Esophagus muscularis mucosa (tissue), 4 donors: Measurements from ENCODE around the gene DCLK2. TPM values are rescaled to one million over a fixed set of nuclear protein-coding genes. Genes with fewer than 3 reads are reported as not detected.
A peak's percentile ranks its signal among the peaks of the same experiment; 100 is the strongest.

Experiments
- DNase-seq: peaks from one replicate; pipeline ENCODE4 v3.0.0-alpha.2; 2017; ENCODE audit errors: extremely low spot score
- H3K27ac ChIP-seq, 4 donors: fragments of 200-600 bp; sonication (generic); replicated peaks in 1 of 4; 1 replicate in 3 of 4; 2 replicates in 1 of 4; pipeline ENCODE4 v1.5.1; 2016 to 2019; ENCODE audit warnings: mild to moderate bottlenecking in 1 of 4
- H3K27me3 ChIP-seq, 4 donors: fragments of 200-600 bp; sonication (generic); one replicate each; pipeline versions ENCODE4 v1.5.1 to v1.6.0; 2016 to 2019
- H3K36me3 ChIP-seq, 4 donors: fragments of 200-600 bp; sonication (generic); one replicate each; pipeline ENCODE4 v1.5.1; 2016 to 2019
- H3K4me1 ChIP-seq, 4 donors: fragments of 200-600 bp; sonication (generic); one replicate each; pipeline ENCODE4 v1.5.1; 2016 to 2019
- H3K4me3 ChIP-seq, 4 donors: fragments of 200-600 bp; sonication (generic); 1 replicate in 2 of 4; 2 replicates in 2 of 4; pipeline ENCODE4 v1.5.1; 2016 to 2019; ENCODE audit warnings: mild to moderate bottlenecking in 4 of 4, moderate library complexity in 1 of 4
- H3K9me3 ChIP-seq, 4 donors: fragments of 200-600 bp; sonication (generic); 1 replicate in 3 of 4; 2 replicates in 1 of 4; pipeline ENCODE4 v1.5.1; 2016 to 2019
- CTCF ChIP-seq, 3 experiments: fragments of 200-600 bp in 2 of 3; fragments of 450-650 bp in 1 of 3; sonication (generic) in 2 of 3; IDR thresholded peaks; one replicate each; pipeline ENCODE4 v1.5.1; 2017 to 2019; ENCODE audit warnings: antibody characterized with exemption in 3 of 3, mild to moderate bottlenecking in 2 of 3, moderate library complexity in 1 of 3
- EP300 ChIP-seq: sonication (generic); formaldehyde crosslinking; IDR thresholded peaks from one replicate; pipeline ENCODE4 v1.6.1; 2017; ENCODE audit warnings: antibody characterized with exemption
- POLR2A ChIP-seq: fragments of 450-650 bp; IDR thresholded peaks from one replicate; pipeline ENCODE4 v1.6.1; 2017; ENCODE audit warnings: antibody characterized with exemption, moderate library complexity, mild to moderate bottlenecking, low read depth
- POLR2AphosphoS5 ChIP-seq, 2 donors: sonication (generic); formaldehyde crosslinking; IDR thresholded peaks; one replicate each; pipeline ENCODE4 v1.6.1; 2017; ENCODE audit warnings: antibody characterized with exemption in 2 of 2
- WGBS: methylation state at CpG from one replicate; pipeline ENCODE4 v1.1.5; 2018; 5-methylcytosine and 5-hydroxymethylcytosine counted together
- intact Hi-C: fragments of 100-400 bp; cut with DNase I; formaldehyde crosslinking; loops from one replicate; pipeline ENCODE4 v1.15.1; 2023
- total RNA-seq, 4 donors: library from RNA; depleted of rRNA; stranded (reverse); fragments of >200 nt; gene quantifications; one replicate each; pipeline versions ENCODE4 v1.1.0 to v1.2.1, GENCODE V29; 2016

The DCLK2 gene
- 10 to 100 TPM; 15.4 to 29.3 (median 19.3) TPM for total RNA-seq

- TF ChIP-seq CTCF (IDR thresholded peaks at IDR 0.05): no peak
- peak; percentile 60 to 79 for TF ChIP-seq POLR2AphosphoS5 (IDR thresholded peaks at IDR 0.05)
- intact Hi-C loops: loop anchor here (5.0 kb wide), 2 partner anchors 64 to 129 kb away; no protein-coding TSS in a partner anchor
- WGBS: no CpG with 5 or more reads among the region's 68 CpGs
- Histone ChIP-seq H3K27me3 (no peaks in the 10 kb centered on the region), H3K4me3 (peak within 1 kb of the TSS; percentile 66 to 79 (median 76)), H3K4me1 (peaks cover 23 to 62% (median 49%) of the 10 kb centered on the region in 4 donors), H3K27ac (peak within 1 kb of the TSS; percentile 90 to 93 (median 92)), H3K36me3 (no peaks in the 10 kb centered on the region), H3K9me3 (no peaks in the 10 kb centered on the region)
- peak; percentile 93 for DNase-seq
Measured at GRCh38 chr4:150078041-150078578, at the start of gene DCLK2. Gene DCLK2, plus strand, starts transcription at chr4:150078445. Its CDS starts 583 bp downstream, at chr4:150079028.

- Histone ChIP-seq H3K4me1 (peaks cover 0 to 8% (median 6%) of the 10 kb centered on the region in 4 donors), H3K27ac (no peak overlapping the region), H3K4me3 (no peak overlapping the region), H3K36me3 (no peaks in the 10 kb centered on the region), H3K27me3 (no peaks in the 10 kb centered on the region), H3K9me3 (no peaks in the 10 kb centered on the region)
- 84% methylated on average over 7 of the region's 7 CpGs for WGBS
- intact Hi-C loops: no loop called here
- DNase-seq: no peak
- TF ChIP-seq POLR2AphosphoS5 (IDR thresholded peaks at IDR 0.05) (no peak), EP300 (no peak), CTCF (IDR thresholded peaks at IDR 0.05) (no peak), POLR2A (no peak)
Measured at GRCh38 chr4:150032541-150032940, 45.7 kb upstream of the DCLK2 start.

GRCh38 chr4:150033081-150033480 lies 45.2 kb upstream of the DCLK2 start:
- no peaks in the 10 kb centered on the region for H3K9me3 ChIP-seq
- H3K4me1 ChIP-seq: peaks cover 0 to 8% (median 6%) of the 10 kb centered on the region in 4 donors
- no peaks in the 10 kb centered on the region for H3K27me3 ChIP-seq
- no peak for TF ChIP-seq EP300
- TF ChIP-seq POLR2A: no peak
- TF ChIP-seq CTCF (IDR thresholded peaks at IDR 0.05): no peak
- TF ChIP-seq POLR2AphosphoS5 (IDR thresholded peaks at IDR 0.05): no peak
- H3K4me3 ChIP-seq: no peak overlapping the region
- DNase-seq: no peak
- WGBS: 80% methylated on average over 4 of the region's 4 CpGs
- H3K36me3 ChIP-seq: no peaks in the 10 kb centered on the region
- no peak overlapping the region for H3K27ac ChIP-seq
- intact Hi-C loops: no loop called here

GRCh38 chr4:150033901-150034300 lies 44.3 kb upstream of the DCLK2 start:
- Histone ChIP-seq H3K27ac (no peak overlapping the region), H3K4me1 (peaks cover 0 to 8% (median 6%) of the 10 kb centered on the region in 4 donors), H3K36me3 (no peaks in the 10 kb centered on the region), H3K4me3 (no peak overlapping the region), H3K9me3 (no peaks in the 10 kb centered on the region), H3K27me3 (no peaks in the 10 kb centered on the region)
- WGBS: 15% methylated on average over 2 of the region's 2 CpGs
- DNase-seq: no peak
- TF ChIP-seq CTCF (IDR thresholded peaks at IDR 0.05) (no peak), EP300 (no peak), POLR2AphosphoS5 (IDR thresholded peaks at IDR 0.05) (no peak), POLR2A (no peak)
- intact Hi-C loops: no loop called here

GRCh38 chr4:150037251-150037856 lies 40.9 kb upstream of the DCLK2 start:
- no peaks in the 10 kb centered on the region for H3K36me3 ChIP-seq
- no peaks in the 10 kb centered on the region for H3K9me3 ChIP-seq
- TF ChIP-seq POLR2A: no peak
- no peak for TF ChIP-seq POLR2AphosphoS5 (IDR thresholded peaks at IDR 0.05)
- no peak for TF ChIP-seq EP300
- TF ChIP-seq CTCF (IDR thresholded peaks at IDR 0.05): no peak
- no peak overlapping the region for H3K4me3 ChIP-seq
- H3K4me1 ChIP-seq: peaks cover 0 to 8% (median 6%) of the 10 kb centered on the region in 4 donors
- intact Hi-C loops: no loop called here
- WGBS: 67% methylated on average over 6 of the region's 6 CpGs
- no peak for DNase-seq
- H3K27me3 ChIP-seq: no peaks in the 10 kb centered on the region
- no peak overlapping the region for H3K27ac ChIP-seq
